ENCODE results near the gene P2RY6. TPM values are rescaled to one million over a fixed set of nuclear protein-coding genes. Genes with fewer than 3 reads are reported as not detected.

The P2RY6 gene
- polyA plus RNA-seq, 2 of the 4 experiments (the other 2 are of a cell fraction): 6.8 to 8.8 TPM

DNA sequence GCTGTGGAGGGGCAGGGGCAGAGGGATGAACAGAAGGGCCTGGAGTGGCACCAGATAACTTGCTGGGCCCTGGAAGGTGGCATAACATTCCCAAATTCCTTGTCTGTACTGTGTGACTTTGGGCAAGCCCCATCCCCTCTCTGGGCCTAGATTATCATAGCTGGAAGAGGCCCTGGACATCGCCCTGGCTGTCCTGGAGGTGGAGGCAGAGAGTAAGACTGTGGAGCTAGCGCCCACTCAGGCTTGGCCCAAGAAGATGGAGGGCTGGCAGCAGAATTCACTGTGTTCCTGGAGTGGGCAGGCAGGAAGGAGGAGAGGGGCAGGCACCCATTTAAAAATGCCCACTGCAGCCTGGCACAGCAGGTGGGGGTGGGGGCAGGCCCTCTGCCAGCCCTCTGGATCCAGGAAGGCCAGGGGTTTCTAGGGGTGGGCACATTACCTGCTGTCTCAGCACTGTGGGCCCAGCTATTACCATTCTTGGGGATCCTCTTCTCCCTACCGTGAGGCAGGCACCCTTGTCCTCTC lies 58.5 kb downstream of the P2RY6 start:
- FAIRE-seq: no peak
- WGBS (ENCODE audit: missing lambda C conversion rate): 81% methylated on average over 3 of the region's 3 CpGs
- ChIA-PET CTCF (interaction anchor here (0.8 to 10.8 kb wide), 11 partner anchors 14 to 298 kb away, joined by 3 to 205 read pairs (median 4); partner anchors contain the start of gene ARHGEF17), POLR2A (interaction anchor here (1.2 kb wide), 1 partner anchor 21 kb away, joined by 3 read pairs; no protein-coding TSS in a partner anchor)
- peaks cover 36% of the 10 kb centered on the region for H3K4me1 ChIP-seq
- no peaks in the 10 kb centered on the region for H3K9me3 ChIP-seq
- ATAC-seq: peak; percentile 60 to 72
- no peak for TF ChIP-seq NPAS2 (CRISPR knock-in tag; IDR thresholded peaks at IDR 0.05; ENCODE audit: borderline replicate concordance)
- peak; percentile 96 for TF ChIP-seq ZFP36 (IDR thresholded peaks at IDR 0.05; ENCODE audit: borderline replicate concordance, partially characterized antibody)
- TF ChIP-seq, protein P1, sequence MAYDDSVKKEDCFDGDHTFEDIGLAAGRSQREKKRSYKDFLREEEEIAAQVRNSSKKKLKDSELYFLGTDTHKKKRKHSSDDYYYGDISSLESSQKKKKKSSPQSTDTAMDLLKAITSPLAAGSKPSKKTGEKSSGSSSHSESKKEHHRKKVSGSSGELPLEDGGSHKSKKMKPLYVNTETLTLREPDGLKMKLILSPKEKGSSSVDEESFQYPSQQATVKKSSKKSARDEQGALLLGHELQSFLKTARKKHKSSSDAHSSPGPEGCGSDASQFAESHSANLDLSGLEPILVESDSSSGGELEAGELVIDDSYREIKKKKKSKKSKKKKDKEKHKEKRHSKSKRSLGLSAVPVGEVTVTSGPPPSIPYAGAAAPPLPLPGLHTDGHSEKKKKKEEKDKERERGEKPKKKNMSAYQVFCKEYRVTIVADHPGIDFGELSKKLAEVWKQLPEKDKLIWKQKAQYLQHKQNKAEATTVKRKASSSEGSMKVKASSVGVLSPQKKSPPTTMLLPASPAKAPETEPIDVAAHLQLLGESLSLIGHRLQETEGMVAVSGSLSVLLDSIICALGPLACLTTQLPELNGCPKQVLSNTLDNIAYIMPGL (CRISPR knock-in tag; IDR thresholded peaks at IDR 0.05; ENCODE audit: borderline replicate concordance): no peak
- no peak for TF ChIP-seq ZSCAN20 (CRISPR knock-in tag; IDR thresholded peaks at IDR 0.05)
- peak in 1 of 2 experiments; percentile 7; a peak in 1 of 5 replicates for TF ChIP-seq RAD21 (conservative IDR thresholded peaks at IDR 0.05 in 1 of 2, IDR thresholded peaks at IDR 0.05 in 1 of 2)
- no peak for TF ChIP-seq MYC (IDR thresholded peaks at IDR 0.05; ENCODE audit: borderline replicate concordance, low read length)
- TF ChIP-seq HEYL (CRISPR knock-in tag; IDR thresholded peaks at IDR 0.05): no peak
- TF ChIP-seq, protein P2, sequence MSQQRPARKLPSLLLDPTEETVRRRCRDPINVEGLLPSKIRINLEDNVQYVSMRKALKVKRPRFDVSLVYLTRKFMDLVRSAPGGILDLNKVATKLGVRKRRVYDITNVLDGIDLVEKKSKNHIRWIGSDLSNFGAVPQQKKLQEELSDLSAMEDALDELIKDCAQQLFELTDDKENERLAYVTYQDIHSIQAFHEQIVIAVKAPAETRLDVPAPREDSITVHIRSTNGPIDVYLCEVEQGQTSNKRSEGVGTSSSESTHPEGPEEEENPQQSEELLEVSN (IDR thresholded peaks at IDR 0.05; ENCODE audit: borderline replicate concordance, low read depth): no peak
- no peak for TF ChIP-seq EHF (CRISPR knock-in tag; IDR thresholded peaks at IDR 0.05)
- no peak overlapping the region for H3K4me3 ChIP-seq
- peak; percentile 53 to 63 for DNase-seq (ENCODE audit: low read depth in 1 of 2, low spot score in 1 of 2)
- H3K27ac ChIP-seq: peak overlapping the region in 1 of 2 experiments; percentile 60; a peak in 3 of 6 replicates
- peak overlapping the region; percentile 26; the same call in 2 of the 3 replicates for H3K4me2 ChIP-seq

DNA sequence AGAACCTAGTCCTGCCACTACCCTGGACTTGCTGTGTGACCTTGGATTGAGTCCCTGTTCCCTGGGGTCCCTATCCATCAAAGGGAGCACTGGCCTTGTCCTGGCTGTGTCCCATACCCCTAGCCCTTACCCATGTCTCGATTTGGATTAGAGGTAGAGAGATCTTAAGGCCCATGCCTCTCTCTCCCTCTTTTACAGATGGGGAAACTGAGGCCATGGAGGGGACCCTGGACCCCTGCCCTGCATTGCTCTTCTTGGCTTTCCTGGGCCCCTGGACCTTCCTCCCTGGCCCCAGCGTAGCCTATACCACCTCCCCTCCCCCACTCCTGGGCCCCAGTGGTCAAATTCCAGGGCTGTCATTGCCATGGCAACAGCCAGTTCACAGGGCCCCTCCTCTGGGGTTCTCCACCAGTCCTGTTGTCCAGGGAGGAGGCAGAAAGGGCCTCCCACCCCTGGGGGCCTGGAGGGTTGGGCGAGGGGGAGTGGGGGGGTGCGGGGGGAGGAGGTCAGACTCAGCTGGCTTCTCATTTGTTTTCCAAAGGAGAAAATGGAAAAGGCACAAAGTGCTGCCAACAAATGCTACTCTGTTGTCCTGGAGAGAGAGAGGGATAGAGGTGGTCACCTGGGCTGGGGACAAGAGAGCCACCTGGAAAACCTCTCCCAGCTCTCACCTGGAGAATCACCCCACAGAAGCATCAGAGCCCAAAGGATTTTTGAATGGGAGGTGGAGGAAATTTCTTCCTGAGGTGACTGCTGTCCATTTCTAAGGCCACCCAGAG lies 59.2 kb downstream of the P2RY6 start:
- CTCF ChIA-PET: interaction anchor here (0.6 to 10.8 kb wide), 11 partner anchors 11 to 144 kb away, joined by 3 to 205 read pairs (median 5); partner anchors contain the start of gene ARHGEF17
- peak overlapping the region; percentile 26; the same call in 2 of the 3 replicates for H3K4me2 ChIP-seq

More for the DNA sequence above, 59.2 kb downstream of the P2RY6 start:
- Histone ChIP-seq H3K9me3 (no peaks in the 10 kb centered on the region), H3K4me1 (peaks cover 38% of the 10 kb centered on the region), H3K4me3 (no peak overlapping the region), H3K27ac (peak overlapping the region in 1 of 2 experiments; percentile 60; a peak in 3 of 6 replicates)
- DNase-seq (ENCODE audit: low read depth in 1 of 2, low spot score in 1 of 2) (no peak), ATAC-seq (no peak), FAIRE-seq (no peak)
- no peak for TF ChIP-seq EHMT2 (IDR thresholded peaks at IDR 0.05; ENCODE audit: low read depth)
- no peak for TF ChIP-seq RFX5 (IDR thresholded peaks at IDR 0.05)
- no peak for TF ChIP-seq GATA3 (IDR thresholded peaks at IDR 0.05; ENCODE audit: borderline replicate concordance)
- TF ChIP-seq NPAS2 (CRISPR knock-in tag; IDR thresholded peaks at IDR 0.05; ENCODE audit: borderline replicate concordance): no peak
- TF ChIP-seq, protein P3, sequence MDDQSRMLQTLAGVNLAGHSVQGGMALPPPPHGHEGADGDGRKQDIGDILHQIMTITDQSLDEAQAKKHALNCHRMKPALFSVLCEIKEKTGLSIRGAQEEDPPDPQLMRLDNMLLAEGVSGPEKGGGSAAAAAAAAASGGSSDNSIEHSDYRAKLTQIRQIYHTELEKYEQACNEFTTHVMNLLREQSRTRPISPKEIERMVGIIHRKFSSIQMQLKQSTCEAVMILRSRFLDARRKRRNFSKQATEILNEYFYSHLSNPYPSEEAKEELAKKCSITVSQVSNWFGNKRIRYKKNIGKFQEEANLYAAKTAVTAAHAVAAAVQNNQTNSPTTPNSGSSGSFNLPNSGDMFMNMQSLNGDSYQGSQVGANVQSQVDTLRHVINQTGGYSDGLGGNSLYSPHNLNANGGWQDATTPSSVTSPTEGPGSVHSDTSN (IDR thresholded peaks at IDR 0.05): no peak
- no peak for TF ChIP-seq TP53 (CRISPR knock-in tag; IDR thresholded peaks at IDR 0.05)
- no peak for TF ChIP-seq TFCP2L1 (CRISPR knock-in tag; IDR thresholded peaks at IDR 0.05)
- no peak for TF ChIP-seq HOXB5 (CRISPR knock-in tag; IDR thresholded peaks at IDR 0.05)
- TF ChIP-seq, protein P4, sequence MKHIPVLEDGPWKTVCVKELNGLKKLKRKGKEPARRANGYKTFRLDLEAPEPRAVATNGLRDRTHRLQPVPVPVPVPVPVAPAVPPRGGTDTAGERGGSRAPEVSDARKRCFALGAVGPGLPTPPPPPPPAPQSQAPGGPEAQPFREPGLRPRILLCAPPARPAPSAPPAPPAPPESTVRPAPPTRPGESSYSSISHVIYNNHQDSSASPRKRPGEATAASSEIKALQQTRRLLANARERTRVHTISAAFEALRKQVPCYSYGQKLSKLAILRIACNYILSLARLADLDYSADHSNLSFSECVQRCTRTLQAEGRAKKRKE (CRISPR knock-in tag; IDR thresholded peaks at IDR 0.05; ENCODE audit: low read depth): no peak
- TF ChIP-seq JUNB (IDR thresholded peaks at IDR 0.05): no peak
- POLR2A ChIA-PET: interaction anchor here (1.0 to 1.2 kb wide), 2 partner anchors 22 to 24 kb away, joined by 3 to 4 read pairs; no protein-coding TSS in a partner anchor
- 79% methylated on average over 2 of the region's 4 CpGs for WGBS (ENCODE audit: missing lambda C conversion rate)
